GM19328 (cell line): ENCODE measurements around the gene RSRC1.
"Not testable (repeated sequence)": the region's sequence is repeated elsewhere in the genome, so short reads cannot be mapped to it uniquely, and the experiment has no call there.

ENCODE experiments used
- ATAC-seq: cut with Tn5 transposase; IDR thresholded peaks from one replicate; pipeline ENCODE4 v1.9.1; 2021; ENCODE audit warnings: mild to moderate bottlenecking, moderate library complexity; ENCODE audit not compliant: unreplicated experiment

Gene RSRC1

DNA sequence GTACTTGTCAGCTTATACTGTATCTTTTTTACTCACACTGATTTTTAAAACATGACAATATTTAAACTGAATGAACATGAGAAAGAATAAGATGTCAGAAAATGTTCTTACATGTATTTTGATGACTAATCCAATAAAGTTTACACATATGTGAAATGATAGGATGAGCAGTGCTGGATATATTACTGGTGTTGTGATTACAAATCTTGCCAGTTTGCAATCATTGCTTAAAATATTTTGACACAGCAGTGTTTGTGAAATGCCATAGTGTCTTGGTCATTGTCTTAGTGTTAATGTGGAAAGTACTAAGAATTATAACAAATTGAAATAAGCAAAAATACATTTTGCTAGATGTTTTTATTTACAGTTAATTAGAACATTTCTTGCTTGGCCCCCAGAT is 342.4 kb downstream of the RSRC1 start:
- ATAC-seq: no peak

GRCh38 chr3:158453004-158453403 is 343.1 kb downstream of the RSRC1 start:
- ATAC-seq: no peak

- no peak for ATAC-seq
Measured at GRCh38 chr3:158453865-158454264, 344.0 kb downstream of the RSRC1 start.

GRCh38 chr3:158455406-158455805 is 345.5 kb downstream of the RSRC1 start:
- no peak for ATAC-seq

DNA sequence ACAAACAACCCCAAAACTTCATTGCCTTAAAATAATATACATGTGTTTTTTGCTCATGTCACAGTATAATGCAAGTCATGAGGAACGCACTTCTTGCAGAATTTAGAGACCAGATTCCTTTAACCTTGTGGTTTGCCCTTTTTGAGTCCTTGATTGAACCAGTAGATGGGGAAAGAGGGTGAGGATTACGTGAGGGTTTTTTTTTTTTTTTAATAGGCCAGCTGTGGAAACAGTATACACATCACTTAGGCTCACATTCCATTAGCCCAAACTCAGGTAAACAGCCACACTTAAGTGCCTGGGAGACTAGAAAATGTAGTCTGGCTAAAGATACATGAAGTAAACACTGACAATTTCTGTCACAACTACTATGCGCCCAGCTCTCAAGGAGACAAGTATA is 346.2 kb downstream of the RSRC1 start:
- no peak for ATAC-seq

GRCh38 chr3:158458464-158458863 is 348.6 kb downstream of the RSRC1 start:
- ATAC-seq: no peak

DNA sequence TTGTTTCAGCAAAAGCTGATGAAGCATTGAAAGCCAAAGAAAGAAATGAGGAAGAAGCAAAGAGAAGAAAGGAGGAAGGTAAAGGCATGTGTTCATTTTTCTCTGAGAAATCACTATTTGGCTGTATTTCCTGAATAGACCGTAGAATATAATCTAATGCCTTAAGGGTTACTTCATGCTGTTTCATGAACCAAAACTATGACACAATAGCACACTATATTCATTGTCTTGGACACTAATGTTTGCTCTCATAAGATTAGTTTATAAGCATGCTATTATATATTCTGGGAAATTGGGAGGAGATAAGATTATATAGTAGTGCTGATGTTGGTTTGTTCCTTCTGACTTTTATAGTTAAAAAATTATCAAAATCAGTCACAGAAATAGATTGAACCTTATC is 351.0 kb downstream of the RSRC1 start:
- no peak for ATAC-seq

- no peak for ATAC-seq
Measured at GRCh38 chr3:158463556-158463955, 353.7 kb downstream of the RSRC1 start.

DNA sequence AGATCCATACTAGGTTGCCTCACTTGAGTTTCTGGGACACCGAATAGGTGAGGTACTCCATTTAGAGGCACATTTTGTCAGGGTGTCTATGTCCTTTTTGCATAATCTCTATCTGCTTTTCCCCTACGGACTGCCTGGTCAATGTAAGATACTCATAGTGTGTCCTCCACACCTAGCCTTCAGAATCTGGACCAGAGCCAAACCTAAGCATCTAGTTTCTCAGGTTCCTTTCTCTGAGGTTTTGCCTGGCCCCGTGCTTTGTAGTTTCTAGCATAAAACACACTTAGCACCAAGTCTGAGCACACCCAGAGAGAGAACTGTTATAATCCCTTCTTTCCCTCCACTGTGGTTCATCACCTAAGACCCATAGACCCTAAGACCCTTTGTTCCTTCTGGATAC is 355.2 kb downstream of the RSRC1 start:
- no peak for ATAC-seq

GRCh38 chr3:158470944-158471638 is 361.2 kb downstream of the RSRC1 start:
- ATAC-seq: no peak

DNA sequence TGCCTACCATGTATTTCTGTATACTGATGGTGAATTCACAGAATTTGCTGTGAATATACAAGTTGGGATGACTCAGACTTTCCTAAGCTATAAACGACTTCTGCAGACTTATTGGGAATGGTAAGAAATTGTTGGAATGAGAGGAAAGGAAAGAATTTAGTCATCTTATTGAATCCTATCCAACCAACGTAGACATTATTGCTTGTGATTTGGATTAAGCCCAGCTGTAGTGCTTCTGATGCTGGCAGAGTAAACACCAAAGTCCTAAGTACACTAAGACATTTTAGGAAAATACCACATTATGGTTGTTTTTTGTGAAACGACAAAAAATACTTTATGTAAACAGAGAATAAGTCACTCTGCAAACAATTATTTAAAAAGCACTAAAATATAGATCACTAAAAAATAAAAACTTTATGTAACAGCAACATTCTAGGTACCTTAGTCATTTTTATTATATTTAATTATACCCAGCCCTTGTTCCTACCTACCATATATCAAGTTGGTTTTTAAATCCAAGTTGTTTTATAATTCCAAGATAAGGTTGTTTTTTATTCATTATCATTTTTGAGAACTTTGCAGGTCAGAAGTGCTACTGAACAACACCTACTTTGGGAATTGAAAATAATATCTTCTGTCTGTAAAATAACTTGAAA is 361.9 kb downstream of the RSRC1 start:
- ATAC-seq: no peak

GRCh38 chr3:158479051-158479450 is 369.2 kb downstream of the RSRC1 start:
- ATAC-seq: no peak

- no peak for ATAC-seq
Measured at GRCh38 chr3:158483701-158484235, 373.9 kb downstream of the RSRC1 start.

- no peak for ATAC-seq
Measured at GRCh38 chr3:158486200-158486599, 376.3 kb downstream of the RSRC1 start.

GRCh38 chr3:158488670-158489069 is 378.8 kb downstream of the RSRC1 start:
- no peak for ATAC-seq

DNA sequence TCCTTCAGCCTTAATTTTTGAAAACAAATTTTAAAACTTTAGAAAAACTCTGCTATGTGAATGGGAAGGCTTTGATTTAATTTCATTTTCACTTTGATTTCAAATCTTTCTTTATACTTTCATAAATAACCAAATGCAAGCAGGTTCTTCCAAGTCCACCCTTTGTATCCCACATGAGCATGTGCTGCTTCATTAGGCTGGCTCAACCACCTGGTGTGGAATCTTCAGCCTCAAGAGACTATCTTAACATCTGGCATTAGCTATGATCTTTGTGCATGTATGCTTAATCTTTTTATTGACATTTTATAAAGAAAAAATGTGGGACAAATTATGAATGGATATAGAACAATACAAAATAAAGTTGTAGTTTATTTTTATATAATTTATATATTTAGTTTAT is 379.3 kb downstream of the RSRC1 start:
- no peak for ATAC-seq

- no peak for ATAC-seq
Measured at GRCh38 chr3:158491968-158492367, 382.1 kb downstream of the RSRC1 start.

- no peak for ATAC-seq
Measured at GRCh38 chr3:158492685-158493084, 382.8 kb downstream of the RSRC1 start.

GRCh38 chr3:158493931-158494330 is 384.0 kb downstream of the RSRC1 start:
- ATAC-seq: no peak

DNA sequence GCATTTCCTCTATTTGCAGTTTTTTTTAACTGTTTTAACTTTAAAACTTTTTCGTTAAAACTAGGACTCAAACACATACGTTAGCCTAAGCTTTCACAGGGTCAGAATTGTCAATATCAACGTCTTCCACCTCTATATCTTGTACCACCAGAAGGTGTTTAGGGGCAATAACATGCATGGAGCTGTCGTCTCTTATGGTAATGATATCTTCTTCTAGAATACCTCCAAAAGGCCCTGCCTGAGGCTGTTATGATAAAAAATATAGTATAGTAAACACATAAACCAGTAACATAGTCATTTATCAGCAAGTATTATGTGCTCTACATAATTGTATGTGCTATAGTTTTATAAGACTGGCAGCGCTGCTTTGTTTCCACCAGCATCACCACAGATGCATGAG is 384.8 kb downstream of the RSRC1 start:
- no peak for ATAC-seq

DNA sequence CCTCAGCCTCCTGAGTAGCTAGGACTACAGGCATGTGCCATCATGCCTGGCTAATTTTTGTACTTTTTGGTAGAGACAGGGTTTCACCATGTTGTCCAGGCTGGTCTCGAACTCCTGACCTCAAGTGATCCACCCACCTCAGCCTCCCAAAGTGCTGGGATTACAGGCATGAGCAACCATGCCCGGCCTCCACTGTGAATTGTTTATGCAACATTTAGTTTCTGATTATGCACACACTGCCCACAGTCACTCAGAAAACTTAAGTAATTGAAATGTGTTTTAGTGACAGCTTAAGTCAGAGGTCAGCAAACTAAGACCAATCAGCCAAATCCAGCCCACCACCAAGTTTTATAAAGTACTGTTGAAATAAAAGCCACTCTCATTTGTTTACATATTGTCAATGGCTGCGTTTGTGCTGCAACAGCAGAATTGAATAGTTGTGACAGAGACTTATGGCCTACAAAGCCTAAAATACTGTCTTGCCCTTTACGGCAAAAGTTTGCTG is 385.6 kb downstream of the RSRC1 start:
- not testable (repeated sequence) for ATAC-seq

DNA sequence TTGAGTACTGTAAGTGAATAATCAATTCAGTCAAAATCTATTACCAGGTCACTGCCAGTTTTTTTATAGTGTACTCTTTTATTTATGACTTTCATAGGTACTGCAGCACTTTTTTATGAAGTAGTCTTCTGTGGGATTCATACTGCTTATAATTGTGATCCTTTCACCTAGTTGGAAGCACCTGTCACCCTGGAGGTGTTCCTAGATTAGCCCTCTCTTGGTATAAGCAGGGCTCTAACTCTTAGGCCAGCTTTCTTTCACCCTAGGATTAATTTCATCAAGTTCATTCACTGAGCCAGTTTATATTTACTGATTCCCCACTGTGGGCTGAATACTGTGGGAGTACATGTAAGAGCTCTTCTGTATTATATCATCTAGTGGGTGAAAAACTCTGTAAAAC is 395.2 kb downstream of the RSRC1 start:
- no peak for ATAC-seq
